Astrocyte of the cerebellum (primary cell): ENCODE results near the gene ICE2.
"Not testable (repeated sequence)": the region's sequence is repeated elsewhere in the genome, so short reads cannot be mapped to it uniquely, and the experiment has no call there.

Experiments
- DNase-seq: peaks from one replicate; pipeline ENCODE4 v3.0.0-alpha.2; 2011; ENCODE audit warnings: low read depth
- H3K4me3 ChIP-seq: 2 replicates; pipeline ENCODE4 v1.5.1; 2011; ENCODE audit warnings: mild to moderate bottlenecking, low read depth, low read length, moderate library complexity
- CTCF ChIP-seq: IDR thresholded peaks from 2 replicates; pipeline ENCODE4 v1.5.1; 2012; ENCODE audit warnings: low read length, low read depth, moderate library complexity, mild to moderate bottlenecking; ENCODE audit errors: missing control alignments
- in situ Hi-C: cut with HindIII; loops from 2 replicates; pipeline ENCODE4 v1.10.0; 2017; ENCODE audit warnings: low sequenced_read_pairs

The ICE2 gene

GRCh38 chr15:60408463-60408981 is 70.4 kb downstream of the ICE2 start:
- no peak for DNase-seq
- no peak overlapping the region for H3K4me3 ChIP-seq
- in situ Hi-C loops: no loop called here
- TF ChIP-seq CTCF: no peak

GRCh38 chr15:60407415-60407805 is 71.5 kb downstream of the ICE2 start:
- H3K4me3 ChIP-seq: no peak overlapping the region
- no peak for TF ChIP-seq CTCF
- in situ Hi-C loops: no loop called here
- DNase-seq: peak; percentile 66

GRCh38 chr15:60406513-60407414 is 72.2 kb downstream of the ICE2 start:
- in situ Hi-C loops: no loop called here
- no peak overlapping the region for H3K4me3 ChIP-seq
- TF ChIP-seq CTCF: no peak
- DNase-seq: no peak

GRCh38 chr15:60405399-60405798 is 73.5 kb downstream of the ICE2 start:
- DNase-seq: no peak
- in situ Hi-C loops: no loop called here
- TF ChIP-seq CTCF: no peak
- H3K4me3 ChIP-seq: no peak overlapping the region

- DNase-seq, H3K4me3 ChIP-seq, in situ Hi-C loops: not testable (repeated sequence)
Measured at GRCh38 chr15:60404351-60404750, 74.6 kb downstream of the ICE2 start.

GRCh38 chr15:60400944-60401343 is 78.0 kb downstream of the ICE2 start:
- no peak overlapping the region for H3K4me3 ChIP-seq
- no peak for TF ChIP-seq CTCF
- DNase-seq: no peak
- in situ Hi-C loops: no loop called here

- no peak for DNase-seq
- no peak overlapping the region for H3K4me3 ChIP-seq
- no peak for TF ChIP-seq CTCF
- in situ Hi-C loops: loop anchor here (5.0 kb wide), 1 partner anchor 38 kb away; no protein-coding TSS in a partner anchor
Measured at GRCh38 chr15:60399931-60400330, 79.0 kb downstream of the ICE2 start.
